Measurements from ENCODE around the gene LIMK2. TPM values are rescaled to one million over a fixed set of nuclear protein-coding genes. Genes with fewer than 3 reads are reported as not detected.
A peak's percentile ranks its signal among the peaks of the same experiment; 100 is the strongest.

LIMK2 gene
- total and polyA plus RNA-seq, 10 donors, result 6.1 to 182 (median 60.6) TPM

GRCh38 chr22:31262312-31263133 lies 50.4 kb downstream of the LIMK2 start:
- Histone ChIP-seq H3K27ac (no peak overlapping the region), H3K9me3 (no peaks in the 10 kb centered on the region), H3K4me3 (no peak overlapping the region), H3K27me3 (replicated peaks in 1 of 7) (no peaks in the 10 kb centered on the region), H3K4me1 (no peaks in the 10 kb centered on the region), H3K36me3 (peaks cover 0 to 100% (median 81%) of the 10 kb centered on the region in 6 donors)
- no peak for DNase-seq
- TF ChIP-seq CTCF (IDR thresholded peaks at IDR 0.05 in 8 of 11, conservative IDR thresholded peaks at IDR 0.05 in 3 of 11) (no peak), POLR2AphosphoS5 (IDR thresholded peaks at IDR 0.05) (peak in 1 of 3 donors; percentile 66), POLR2A (IDR thresholded peaks at IDR 0.05) (no peak)
- WGBS, 5 donors, result 94 to 95% (median 94%) methylated on average over 5 to 13 of the region's 13 CpGs
- intact Hi-C loops (cut with DNase I; ENCODE audit: low total_unique reads), result no loop called here

GRCh38 chr22:31263896-31264640 lies 52.0 kb downstream of the LIMK2 start:
- H3K4me3 ChIP-seq, result no peak overlapping the region
- no peak for TF ChIP-seq POLR2AphosphoS5 (IDR thresholded peaks at IDR 0.05)
- no peak for TF ChIP-seq POLR2A (IDR thresholded peaks at IDR 0.05)
- TF ChIP-seq CTCF (IDR thresholded peaks at IDR 0.05 in 8 of 11, conservative IDR thresholded peaks at IDR 0.05 in 3 of 11), result no peak
- no peaks in the 10 kb centered on the region for H3K4me1 ChIP-seq
- peaks cover 0 to 100% (median 82%) of the 10 kb centered on the region in 6 donors for H3K36me3 ChIP-seq
- DNase-seq, result no peak
- intact Hi-C loops (cut with DNase I; ENCODE audit: low total_unique reads), result no loop called here
- no peak overlapping the region for H3K27ac ChIP-seq
- H3K9me3 ChIP-seq, result no peaks in the 10 kb centered on the region
- 96 to 99% (median 96%) methylated on average over 6 of the region's 6 CpGs for WGBS, 5 donors
- H3K27me3 ChIP-seq (replicated peaks in 1 of 7), result no peaks in the 10 kb centered on the region

DNA sequence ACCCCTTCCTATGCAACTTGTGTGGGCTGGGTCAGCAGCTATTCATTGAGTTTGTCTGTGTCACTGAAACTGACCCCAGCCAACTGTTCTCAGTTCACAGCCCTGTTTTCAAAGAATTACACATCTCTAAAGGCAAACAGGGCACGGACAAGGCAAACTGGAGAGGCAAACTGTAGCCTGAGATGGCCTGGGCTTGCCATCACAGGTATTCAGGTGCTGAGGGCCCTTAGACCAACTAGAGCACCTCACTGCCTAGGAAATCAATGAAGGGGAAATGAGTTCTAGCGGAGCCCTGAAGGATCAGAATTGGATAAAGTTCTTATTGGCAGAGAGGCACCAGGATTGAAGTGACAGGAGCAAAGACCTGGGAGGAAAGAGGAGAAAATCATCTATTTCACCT lies 56.2 kb downstream of the LIMK2 start:
- H3K27ac ChIP-seq, result no peak overlapping the region
- DNase-seq, result no peak
- TF ChIP-seq POLR2AphosphoS5 (IDR thresholded peaks at IDR 0.05) (no peak), POLR2A (IDR thresholded peaks at IDR 0.05) (no peak), CTCF (IDR thresholded peaks at IDR 0.05 in 8 of 11, conservative IDR thresholded peaks at IDR 0.05 in 3 of 11) (no peak)
- no peaks in the 10 kb centered on the region for H3K27me3 ChIP-seq (replicated peaks in 1 of 7)
- WGBS, 5 donors, result 94 to 98% (median 96%) methylated on average over 2 of the region's 2 CpGs
- no peak overlapping the region for H3K4me3 ChIP-seq
- H3K36me3 ChIP-seq, result peaks cover 0 to 100% (median 65%) of the 10 kb centered on the region in 6 donors
- intact Hi-C loops (cut with DNase I; ENCODE audit: low total_unique reads), result no loop called here
- peaks cover 0 to 10% (median 2%) of the 10 kb centered on the region in 6 donors for H3K4me1 ChIP-seq
- no peaks in the 10 kb centered on the region for H3K9me3 ChIP-seq

Data from spleen (tissue), 11 donors.